Heart left ventricle (tissue), 16 donors: ENCODE results near the gene SCD. TPM values are rescaled to one million over a fixed set of nuclear protein-coding genes. Genes with fewer than 3 reads are reported as not detected.

Experiments
- ATAC-seq, 4 donors: fragments of 200-7000 bp; cut with Tn5 transposase; one replicate each; pipeline ENCODE4 v1.9.1; 2020 to 2022; ENCODE audit warnings: moderate library complexity in 4 of 4, mild to moderate bottlenecking in 3 of 4, moderate number of reproducible peaks in 1 of 4
- DNase-seq, 5 donors: peaks; one replicate each; pipeline ENCODE4 v3.0.0-alpha.2; 2020
- H3K27ac ChIP-seq, 12 donors: fragments of 200-600 bp; sonication (generic) in 4 of 12; one replicate each; pipeline versions ENCODE4 v1.5.0 to v1.8.0; 2016 to 2022; ENCODE audit warnings: mild to moderate bottlenecking in 2 of 12
- H3K27me3 ChIP-seq, 9 donors: fragments of 200-600 bp; sonication (generic) in 2 of 9; one replicate each; pipeline versions ENCODE4 v1.5.1 to v1.8.0; 2016 to 2022; ENCODE audit warnings: mild to moderate bottlenecking in 3 of 9
- H3K36me3 ChIP-seq, 9 donors: fragments of 200-600 bp; sonication (generic) in 2 of 9; one replicate each; pipeline versions ENCODE4 v1.5.0 to v1.8.0; 2018 to 2022; ENCODE audit warnings: mild to moderate bottlenecking in 2 of 9
- H3K4me1 ChIP-seq, 12 donors: fragments of 200-600 bp; sonication (generic) in 4 of 12; one replicate each; pipeline versions ENCODE4 v1.5.0 to v1.8.0; 2016 to 2022; ENCODE audit warnings: mild to moderate bottlenecking in 3 of 12
- H3K4me3 ChIP-seq, 12 donors: fragments of 200-600 bp; sonication (generic) in 4 of 12; one replicate each; pipeline versions ENCODE4 v1.5.0 to v1.8.0; 2017 to 2022; ENCODE audit warnings: mild to moderate bottlenecking in 9 of 12, moderate library complexity in 4 of 12
- H3K9me3 ChIP-seq, 12 donors: fragments of 200-600 bp; sonication (generic) in 4 of 12; one replicate each; pipeline versions ENCODE4 v1.5.0 to v1.8.0; 2016 to 2022; ENCODE audit warnings: mild to moderate bottlenecking in 1 of 12
- CTCF ChIP-seq, 12 donors: fragments of 200-600 bp; sonication (generic) in 4 of 12; IDR thresholded peaks; one replicate each; pipeline versions ENCODE4 v1.5.0 to v1.8.0; 2018 to 2022; ENCODE audit warnings: antibody characterized with exemption in 12 of 12, mild to moderate bottlenecking in 5 of 12
- POLR2A ChIP-seq, 2 donors: fragments of 450-650 bp; IDR thresholded peaks; one replicate each; pipeline ENCODE4 v1.6.1; 2017; ENCODE audit warnings: antibody characterized with exemption in 2 of 2, mild to moderate bottlenecking in 2 of 2, moderate library complexity in 2 of 2
- WGBS, 4 donors: extraction: QIAGEN DNeasy Blood & Tissue Kit in 2 of 4; methylation state at CpG; one replicate each; pipeline versions ENCODE4 v1.1.5 to v1.1.7; 2013 to 2018; 5-methylcytosine and 5-hydroxymethylcytosine counted together
- intact Hi-C, 10 donors: fragments of 100-400 bp; cut with DNase I; formaldehyde crosslinking; loops; one replicate each; pipeline versions ENCODE4 v1.11.1 to v1.14.2; 2022
- polyA plus RNA-seq, 2 donors: library from polyadenylated mRNA; stranded (reverse); fragments of 200-250 nt; gene quantifications; one replicate each; pipeline ENCODE4 v1.2.3, GENCODE V29; 2013
- total RNA-seq, 9 donors: library from RNA; depleted of rRNA in 2 of 9; stranded (reverse); fragments of >200 nt in 2 of 9; fragmentation: NEBNext Ultra II Directional in 3 of 9; extraction: Animal tissue kit (Norgen Biotek cat#: 25700) in 3 of 9; gene quantifications; one replicate each; pipeline versions ENCODE4 v1.1.0 to v1.2.4, GENCODE V29; 2016 to 2023
- donor health status: ischemic (EF 13 %, LVEDD 7.1; RV severe dilation, severe dysfunction).
- donor health status: healthy with polysubstance abuse.
- donor health status: DM: no; HTN: yes; CAD: no.
- donor health status: DM: no; HTN: no; CAD: no.
- donor health status: ischemic (EF 25% LVEDD 6.9; RV normal size, moderate dysfunction).
- donor health status: ischemic (EF 25% LVEDD 5.7; RV mildly dilated, moderate dysfunction).
- donor health status: healthy.
- donor health status: DM: yes; HTN: yes; CAD: no.
- donor health status: ischemic (EF 35%, LVEDD 5.7; RV mildly dilated, moderate dysfunction).
- donor health status: nonischemic (EF 11% LVEDD 7.7; RV severe dilation, severe dysfunction).
- donor health status: DM: yes; HTN: yes; CAD: no.
- donor health status: PGD.
- donor health status: ischemic (EF 29% LVEDD 5.4; RV normal size, mild dysfunction).
- donor health status: nonischemic (EF 23%, LVEDD 6.1; RV moderate dilation, normal function).

The SCD gene
- total and polyA plus RNA-seq, 11 donors, result 2.3 to 216 (median 9.4) TPM

DNA sequence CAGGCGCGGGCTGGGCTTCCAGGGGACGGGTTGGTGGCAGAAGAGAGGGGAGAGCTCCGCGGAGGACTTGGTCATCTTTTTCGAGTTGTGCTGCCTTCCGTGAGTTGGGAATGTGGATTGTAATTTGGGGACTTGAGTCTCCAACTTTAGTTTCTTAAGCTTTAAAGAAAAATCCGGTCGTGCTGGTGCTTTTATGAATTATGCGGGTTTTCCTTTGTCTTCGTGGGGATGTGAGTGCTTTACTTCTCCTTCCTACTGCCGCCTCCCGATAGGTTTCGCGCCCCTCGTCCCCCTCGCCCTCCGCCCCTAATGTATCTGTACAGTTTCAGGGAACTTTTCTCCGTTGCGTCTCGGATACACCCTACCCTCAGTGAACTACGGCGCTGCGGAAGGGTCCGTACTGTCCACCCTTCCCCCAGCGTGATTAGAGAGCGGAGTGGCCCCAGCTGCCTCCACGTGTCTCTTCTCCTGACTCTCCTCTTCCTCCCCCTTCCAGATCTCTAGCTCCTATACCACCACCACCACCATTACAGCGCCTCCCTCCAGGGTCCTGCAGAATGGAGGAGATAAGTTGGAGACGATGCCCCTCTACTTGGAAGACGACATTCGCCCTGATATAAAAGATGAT is 649 bp downstream of the SCD start:
- Histone ChIP-seq H3K4me1 (peaks cover 0 to 21% (median 11%) of the 10 kb centered on the region in 12 donors), H3K4me3 (peak overlapping the region; percentile 44 to 73 (median 60)), H3K9me3 (no peaks in the 10 kb centered on the region), H3K27me3 (peaks cover 0 to 37% (median 0%) of the 10 kb centered on the region in 9 donors), H3K27ac (peak overlapping the region in 1 of 12 donors; percentile 41), H3K36me3 (peaks cover 0 to 7% (median 0%) of the 10 kb centered on the region in 9 donors)
- DNase-seq, result no peak
- intact Hi-C loops, result loop anchor here in 1 of 10 donors (2.0 kb wide), 1 partner anchor 25 kb away; no protein-coding TSS in a partner anchor
- ATAC-seq, result peak in 1 of 4 donors; percentile 30
- WGBS, 4 donors, result 12 to 18% (median 16%) methylated on average over 30 to 32 of the region's 32 CpGs
- TF ChIP-seq POLR2A (IDR thresholded peaks at IDR 0.05), result no peak
- TF ChIP-seq CTCF (IDR thresholded peaks at IDR 0.05), result no peak

DNA sequence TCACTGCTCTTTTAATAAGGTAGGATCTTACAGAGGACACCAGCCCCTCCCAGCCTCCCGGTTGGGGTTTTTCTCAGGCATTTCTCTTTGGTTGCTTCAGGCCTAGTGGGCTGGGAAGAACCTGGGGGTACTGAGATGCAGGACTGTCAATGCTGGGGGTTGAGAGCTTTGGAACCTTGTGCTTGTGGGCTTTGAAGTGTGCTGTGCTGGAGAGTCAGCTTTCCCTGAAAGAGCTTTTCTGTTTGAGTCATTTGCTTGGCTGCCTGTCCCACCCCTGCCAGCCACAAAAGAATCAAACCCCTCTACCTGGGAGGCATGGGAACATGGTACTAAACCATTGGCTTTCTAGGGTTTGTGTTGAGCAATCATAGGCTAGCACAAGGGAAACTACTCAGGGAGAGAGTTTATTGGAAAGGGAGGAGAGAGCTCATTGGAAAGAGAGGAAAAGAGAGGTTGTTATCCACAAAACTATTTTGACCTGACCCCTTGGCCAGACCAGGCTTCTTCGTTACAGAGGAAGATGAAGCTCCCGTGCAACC is 1.4 kb downstream of the SCD start:
- WGBS, 4 donors, result 84 to 95% (median 86%) methylated on average over 3 of the region's 3 CpGs
- ATAC-seq (no peak), DNase-seq (no peak)
- Histone ChIP-seq H3K27ac (no peak overlapping the region), H3K27me3 (peaks cover 0 to 37% (median 0%) of the 10 kb centered on the region in 9 donors), H3K4me1 (peaks cover 0 to 21% (median 11%) of the 10 kb centered on the region in 12 donors), H3K36me3 (peaks cover 0 to 11% (median 0%) of the 10 kb centered on the region in 9 donors), H3K9me3 (no peaks in the 10 kb centered on the region), H3K4me3 (peak overlapping the region in 4 of 12 donors; percentile 59 to 73 (median 70))
- TF ChIP-seq POLR2A (IDR thresholded peaks at IDR 0.05), result no peak
- no peak for TF ChIP-seq CTCF (IDR thresholded peaks at IDR 0.05)
- intact Hi-C loops, result no loop called here

DNA sequence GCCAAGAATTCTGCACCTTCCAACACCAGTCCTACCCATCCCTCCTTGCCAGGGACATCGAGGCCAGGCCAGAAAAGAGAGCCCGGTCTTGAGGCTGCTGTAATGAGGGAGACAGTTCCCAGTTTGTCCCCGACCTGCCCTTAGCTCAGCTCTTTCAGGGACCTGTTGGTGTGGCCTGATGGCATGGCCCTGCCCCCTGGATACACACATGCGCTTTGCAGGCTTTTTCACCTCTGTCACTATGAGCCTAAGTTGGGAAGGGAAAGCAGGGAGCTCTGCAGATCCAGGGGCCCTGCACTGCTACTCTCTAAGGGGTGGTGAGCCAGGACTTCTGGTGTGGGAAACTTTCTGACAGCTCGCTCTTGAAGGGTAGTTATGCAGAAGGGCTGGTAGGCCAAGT is 2.1 kb downstream of the SCD start:
- Histone ChIP-seq H3K27me3 (peaks cover 0 to 37% (median 0%) of the 10 kb centered on the region in 9 donors), H3K4me3 (no peak overlapping the region), H3K9me3 (no peaks in the 10 kb centered on the region), H3K36me3 (peaks cover 0 to 11% (median 0%) of the 10 kb centered on the region in 9 donors), H3K4me1 (peaks cover 0 to 21% (median 11%) of the 10 kb centered on the region in 12 donors), H3K27ac (no peak overlapping the region)
- no peak for DNase-seq
- no peak for ATAC-seq
- intact Hi-C loops, result no loop called here
- whole genome bisulfite sequencing, 4 donors, result 80 to 91% (median 81%) methylated on average over 5 of the region's 5 CpGs
- TF ChIP-seq POLR2A (IDR thresholded peaks at IDR 0.05), result no peak
- no peak for TF ChIP-seq CTCF (IDR thresholded peaks at IDR 0.05)

DNA sequence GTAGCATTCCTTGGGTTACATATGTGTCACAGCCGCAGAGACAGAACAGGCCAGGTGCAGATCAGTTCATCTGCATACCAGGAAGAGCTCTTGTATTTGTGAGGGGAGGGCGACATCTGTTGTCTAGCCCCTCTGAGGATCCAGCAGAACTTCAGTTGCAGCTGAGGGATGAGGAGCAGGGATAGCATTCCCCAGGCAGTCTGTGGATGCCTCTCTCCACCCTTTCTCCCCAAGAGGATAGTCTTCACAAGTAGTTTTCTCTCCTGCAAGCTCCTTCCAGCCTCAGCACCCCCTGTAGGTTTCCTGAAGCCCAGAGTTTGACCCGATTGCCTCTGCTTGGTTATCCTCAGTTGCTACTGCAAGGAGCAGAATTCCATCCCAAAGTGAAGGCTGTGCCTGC is 2.6 kb downstream of the SCD start:
- Histone ChIP-seq H3K36me3 (peaks cover 0 to 11% (median 0%) of the 10 kb centered on the region in 9 donors), H3K27me3 (peaks cover 0 to 37% (median 0%) of the 10 kb centered on the region in 9 donors), H3K4me1 (peaks cover 0 to 21% (median 11%) of the 10 kb centered on the region in 12 donors), H3K9me3 (no peaks in the 10 kb centered on the region), H3K4me3 (no peak overlapping the region), H3K27ac (no peak overlapping the region)
- WGBS, 4 donors, result 90 to 92% (median 91%) methylated on average over 3 of the region's 3 CpGs
- DNase-seq (no peak), ATAC-seq (no peak)
- intact Hi-C loops, result no loop called here
- TF ChIP-seq CTCF (IDR thresholded peaks at IDR 0.05), result no peak
- no peak for TF ChIP-seq POLR2A (IDR thresholded peaks at IDR 0.05)
